GM12878 (cell line): ENCODE data around the gene E2F7. TPM values are rescaled to one million over a fixed set of nuclear protein-coding genes. Genes with fewer than 3 reads are reported as not detected.

ENCODE experiments used
- ATF2 ChIP-seq: IDR thresholded peaks from 2 replicates; pipeline ENCODE4 v1.6.1; 2012; ENCODE audit warnings: low read length, inconsistent platforms
- ATF3 ChIP-seq: IDR thresholded peaks from 2 replicates; pipeline ENCODE4 v1.6.1; 2011; ENCODE audit warnings: low read depth, mild to moderate bottlenecking, low read length, moderate library complexity, borderline replicate concordance; ENCODE audit errors: extremely low read depth
- BACH1 ChIP-seq: fragments of 450-650 bp; IDR thresholded peaks from 2 replicates; pipeline ENCODE4 v1.6.1; 2017; ENCODE audit warnings: mild to moderate bottlenecking, borderline replicate concordance
- CBX5 ChIP-seq: sonication (generic); IDR thresholded peaks from 2 replicates; pipeline ENCODE4 v1.6.1; 2016; ENCODE audit warnings: low read depth, moderate library complexity, mild to moderate bottlenecking, inconsistent platforms
- CTCF ChIP-seq, 3 experiments: IDR thresholded peaks in 2 of 3; conservative IDR thresholded peaks in 1 of 3; 2 replicates each; pipeline ENCODE4 v1.5.1; 2011; ENCODE audit warnings: low read depth in 3 of 3, low read length in 3 of 3, mild to moderate bottlenecking in 3 of 3, control low read depth in 2 of 3, moderate library complexity in 2 of 3, inconsistent platforms in 1 of 3, mixed read lengths in 1 of 3; ENCODE audit not compliant: control insufficient read depth in 2 of 3, insufficient read depth in 1 of 3; ENCODE audit errors: extremely low read depth in 1 of 3
- JUND ChIP-seq: IDR thresholded peaks from 2 replicates; pipeline ENCODE4 v1.6.1; 2012; ENCODE audit warnings: low read depth, mild to moderate bottlenecking, low read length, improper control_type of control experiment, moderate library complexity
- MYB ChIP-seq: fragments of 150-350 bp; IDR thresholded peaks from 2 replicates; pipeline ENCODE4 v1.6.1; 2014; ENCODE audit warnings: mild to moderate bottlenecking, low read depth, low read length, borderline replicate concordance
- NFYA ChIP-seq: IDR thresholded peaks from 2 replicates; pipeline ENCODE4 v1.6.1; 2011; ENCODE audit warnings: low read depth, mild to moderate bottlenecking, low read length, improper control_type of control experiment, borderline replicate concordance
- PAX5 ChIP-seq: IDR thresholded peaks from 2 replicates; pipeline ENCODE4 v1.6.1; 2011; ENCODE audit warnings: low read depth, low read length, borderline replicate concordance
- PRDM15 ChIP-seq: fragments of 450-650 bp; formaldehyde crosslinking; IDR thresholded peaks from 2 replicates; pipeline ENCODE4 v1.4.0; 2020; ENCODE audit warnings: mild to moderate bottlenecking, moderate library complexity
- TBL1XR1 ChIP-seq: IDR thresholded peaks from 2 replicates; pipeline ENCODE4 v1.6.1; 2012; ENCODE audit warnings: low read depth, low read length, improper control_type of control experiment
- TCF7 ChIP-seq: IDR thresholded peaks from 2 replicates; pipeline ENCODE4 v1.6.1; 2014; ENCODE audit warnings: antibody characterized with exemption, borderline replicate concordance
- ZBTB40 ChIP-seq: fragments of 450-650 bp; IDR thresholded peaks from 2 replicates; pipeline ENCODE4 v1.6.1; 2016; ENCODE audit warnings: mild to moderate bottlenecking, moderate library complexity, borderline replicate concordance
- ZNF207 ChIP-seq: fragments of 450-650 bp; IDR thresholded peaks from 2 replicates; pipeline ENCODE4 v1.6.1; 2014; ENCODE audit warnings: antibody characterized with exemption, mild to moderate bottlenecking, borderline replicate concordance
- ZNF274 ChIP-seq: IDR thresholded peaks from one replicate; pipeline ENCODE4 v1.8.0; 2011; ENCODE audit not compliant: insufficient read length, insufficient read depth
- polyA plus RNA-seq, 11 experiments: library from polyadenylated mRNA; depleted of rRNA in 4 of 11; unstranded in 6 of 11; stranded (reverse) in 5 of 11; fragments of >200 nt; fragmentation: Nextera tagmentation in 4 of 11; fragmentation: Illumina TruSeq in 1 of 11; extraction: Ambion mirVana in 4 of 11; extraction: Trizol in 1 of 11; gene quantifications; 1 replicate in 1 of 11; 2 replicates in 10 of 11; pipeline versions ENCODE4 v1.2.1 to v1.2.3, GENCODE V29; 2011 to 2016; ENCODE audit warnings: inconsistent platforms in 2 of 11, missing spikeins in 2 of 11, low read depth in 1 of 11
- total RNA-seq, 4 experiments: library from RNA; depleted of rRNA in 3 of 4; stranded (reverse); fragments of >200 nt in 3 of 4; fragmentation: Illumina TruSeq in 1 of 4; extraction: Trizol in 1 of 4; gene quantifications; 2 replicates each; pipeline versions ENCODE4 v1.2.1 to v1.2.3, GENCODE V29; 2013 to 2021

Gene E2F7
- total and polyA plus RNA-seq, 10 of the 15 experiments (the other 5 are each of a cell fraction or from before 2014, with no cell fraction given): 5.6 to 32.1 (median 19.9) TPM

- no peak for TF ChIP-seq ZBTB40
- TF ChIP-seq PRDM15 (CRISPR knock-in tag): no peak
- no peak for TF ChIP-seq JUND
- no peak for TF ChIP-seq TBL1XR1
- TF ChIP-seq TCF7: no peak
- TF ChIP-seq ZNF274: no peak
- peak; percentile 75 for TF ChIP-seq ATF2
- peak; percentile 75 for TF ChIP-seq PAX5
- TF ChIP-seq MYB: no peak
- 0 out of 2 replicates have a peak, but pooled peaks have one; percentile 68 for TF ChIP-seq ZNF207
- TF ChIP-seq NFYA: no peak
- no peak for TF ChIP-seq CBX5
- no peak for TF ChIP-seq CTCF (IDR thresholded peaks at IDR 0.05 in 2 of 3, conservative IDR thresholded peaks at IDR 0.05 in 1 of 3; ENCODE audit: control insufficient read depth in 2 of 3, extremely low read depth in 1 of 3, insufficient read depth in 1 of 3, low read depth in 3 of 3, low read length in 3 of 3)
- peak; percentile 92; the same call in 1 of the 2 replicates for TF ChIP-seq BACH1
- no peak for TF ChIP-seq ATF3
Observed at GRCh38 chr12:77060136-77060882, 5.1 kb downstream of the E2F7 start (continued).
